GM23248 (cell line): Measurements from ENCODE around the gene PTGES3. TPM values are rescaled to one million over a fixed set of nuclear protein-coding genes. Genes with fewer than 3 reads are reported as not detected.

ENCODE experiments used
- DNase-seq: peaks from one replicate; pipeline ENCODE4 v3.0.0-alpha.2; 2015
- H2AFZ ChIP-seq: fragments of 200-600 bp; sonication (generic); 2 replicates; pipeline ENCODE4 v1.6.1; 2016; ENCODE audit warnings: antibody characterized with exemption
- H3F3A ChIP-seq: fragments of 200-600 bp; sonication (generic); 2 replicates; pipeline ENCODE4 v1.6.1; 2016; ENCODE audit warnings: mild to moderate bottlenecking, antibody characterized with exemption, mixed run types; ENCODE audit not compliant: insufficient read depth
- H3K27ac ChIP-seq: fragments of 200-600 bp; sonication (generic); 2 replicates; pipeline ENCODE4 v1.5.1; 2016; ENCODE audit warnings: mild to moderate bottlenecking
- H3K27me3 ChIP-seq: fragments of 200-600 bp; sonication (generic); replicated peaks from 2 replicates; pipeline ENCODE4 v1.6.1; 2016; ENCODE audit warnings: mild to moderate bottlenecking; ENCODE audit not compliant: insufficient read depth
- H3K36me3 ChIP-seq: fragments of 200-600 bp; sonication (generic); 2 replicates; pipeline ENCODE4 v1.6.1; 2016; ENCODE audit warnings: low read depth, mild to moderate bottlenecking
- H3K4me1 ChIP-seq: fragments of 200-600 bp; sonication (generic); 2 replicates; pipeline ENCODE4 v1.6.1; 2016; ENCODE audit warnings: mild to moderate bottlenecking; ENCODE audit not compliant: insufficient read depth
- H3K4me2 ChIP-seq: fragments of 200-600 bp; sonication (generic); one replicate; pipeline ENCODE4 v1.6.1; 2016; ENCODE audit warnings: mild to moderate bottlenecking; ENCODE audit not compliant: unreplicated experiment
- H3K4me3 ChIP-seq: fragments of 200-600 bp; sonication (generic); 2 replicates; pipeline ENCODE4 v1.5.1; 2016; ENCODE audit warnings: mild to moderate bottlenecking
- H3K79me2 ChIP-seq: fragments of 200-600 bp; sonication (generic); 2 replicates; pipeline ENCODE4 v1.6.1; 2016; ENCODE audit warnings: mild to moderate bottlenecking; ENCODE audit not compliant: insufficient read depth
- H3K9ac ChIP-seq: fragments of 200-600 bp; sonication (generic); 2 replicates; pipeline ENCODE4 v1.6.1; 2016; ENCODE audit warnings: mild to moderate bottlenecking
- H3K9me2 ChIP-seq: fragments of 200-600 bp; sonication (generic); 2 replicates; pipeline ENCODE4 v1.6.1; 2016; ENCODE audit warnings: mixed run types, mild to moderate bottlenecking, moderate library complexity; ENCODE audit not compliant: insufficient read depth
- H3K9me3 ChIP-seq: fragments of 200-600 bp; sonication (generic); one replicate; pipeline ENCODE4 v1.6.1; 2017; ENCODE audit warnings: low read depth
- H4K20me1 ChIP-seq: fragments of 200-600 bp; sonication (generic); 2 replicates; pipeline ENCODE4 v1.6.0; 2016; ENCODE audit not compliant: insufficient read depth
- EZH2 ChIP-seq: fragments of 200-600 bp; sonication (generic); IDR thresholded peaks from 2 replicates; pipeline ENCODE4 v1.6.1; 2018; ENCODE audit warnings: antibody characterized with exemption, mild to moderate bottlenecking; ENCODE audit not compliant: insufficient read depth, poor library complexity, severe bottlenecking
- EZH2phosphoT487 ChIP-seq: fragments of 200-600 bp; sonication (generic); IDR thresholded peaks from 2 replicates; pipeline ENCODE4 v1.6.1; 2018; ENCODE audit warnings: antibody characterized with exemption, moderate library complexity, mild to moderate bottlenecking, low read depth; ENCODE audit not compliant: insufficient read depth
- WGBS, 2 experiments: methylation state at CpG; one replicate each; pipeline ENCODE4 v1.1.6; 2015 to 2017; ENCODE audit warnings: low lambda C conversion rate in 2 of 2, low coverage in 1 of 2; ENCODE audit errors: missing lambda C conversion rate in 2 of 2; 5-methylcytosine and 5-hydroxymethylcytosine counted together
- in situ Hi-C: fragments of 300-500 bp; cut with MboI; formaldehyde crosslinking; loops from 2 replicates; pipeline ENCODE4 v1.15.0; 2020
- polyA plus RNA-seq: library from polyadenylated mRNA; unstranded; fragments of >200 nt; fragmentation: Nextera tagmentation; extraction: Ambion mirVana; gene quantifications from 2 replicates; pipeline ENCODE4 v1.2.1, GENCODE V29; 2016
- total RNA-seq: library from RNA; depleted of rRNA; stranded (reverse); fragments of >200 nt; shearing (Covaris generic); gene quantifications from 2 replicates; pipeline ENCODE4 v1.2.3, GENCODE V29; 2014

Gene PTGES3
- total and polyA plus RNA-seq, 2 experiments from 2014 or later: 79.9 to 237 TPM

- Histone ChIP-seq H3K4me2 (no peak overlapping the region), H3F3A (no peaks in the 10 kb centered on the region)
- in situ Hi-C loops: no loop called here
Observed at GRCh38 chr12:56699020-56699661, 11.1 kb upstream of the PTGES3 start.

DNA sequence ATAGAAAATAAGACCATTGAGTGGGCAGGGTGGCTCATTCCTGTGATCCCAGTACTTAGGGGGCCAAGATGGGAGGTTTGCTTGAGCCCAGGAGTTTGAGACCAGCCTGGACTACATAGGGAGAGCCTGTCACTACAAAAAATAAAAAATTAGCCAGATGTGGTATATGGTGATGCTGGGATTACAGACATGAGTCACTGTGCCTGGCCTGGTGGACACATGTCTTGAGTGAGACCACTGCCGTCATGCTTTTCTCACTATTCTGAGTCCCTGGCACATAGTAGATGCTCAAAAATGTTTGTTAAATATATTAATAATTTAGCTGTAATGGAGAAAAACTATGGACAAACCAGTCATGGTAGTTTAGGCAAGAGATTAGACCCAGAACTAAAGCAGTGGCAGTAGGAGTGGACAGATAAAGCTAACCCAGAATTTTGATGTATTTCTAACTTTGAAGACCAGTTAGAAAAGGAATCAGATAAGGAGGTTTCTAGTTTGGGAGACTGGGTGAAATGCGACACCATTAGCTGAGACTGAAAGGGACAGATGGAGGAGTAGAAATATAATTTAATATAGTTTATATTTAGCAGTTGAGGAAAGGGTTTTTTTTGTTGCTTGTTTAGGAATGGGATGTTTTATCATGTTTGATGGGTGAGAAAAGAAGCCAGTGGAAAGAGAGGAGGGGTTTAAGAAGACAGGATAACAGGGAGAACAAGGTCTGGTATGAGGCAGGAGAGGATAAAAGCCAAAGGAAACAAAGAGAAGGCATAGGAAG, 7.4 kb upstream of the PTGES3 start:
- H3K79me2 ChIP-seq: no peaks in the 10 kb centered on the region
- H3K4me2 ChIP-seq: no peak overlapping the region
- no peak overlapping the region for H2AFZ ChIP-seq
- H3F3A ChIP-seq: no peaks in the 10 kb centered on the region
- H3K9me2 ChIP-seq: no peaks in the 10 kb centered on the region
- no peaks in the 10 kb centered on the region for H4K20me1 ChIP-seq
- no peaks in the 10 kb centered on the region for H3K9me3 ChIP-seq
- no peaks in the 10 kb centered on the region for H3K4me1 ChIP-seq
- TF ChIP-seq EZH2: no peak
- TF ChIP-seq EZH2phosphoT487: no peak
- H3K27me3 ChIP-seq: no peaks in the 10 kb centered on the region
- in situ Hi-C loops: no loop called here
- H3K9ac ChIP-seq: no peak overlapping the region
- no peak overlapping the region for H3K4me3 ChIP-seq
- H3K36me3 ChIP-seq: no peaks in the 10 kb centered on the region
- peak; percentile 43 for DNase-seq
- 0 out of 2 replicates have a peak overlapping the region, but pooled peaks have one; percentile 6 for H3K27ac ChIP-seq
- WGBS, 2 experiments: 59 to 60% methylated on average over 2 of the region's 2 CpGs

More at GRCh38 chr12:56699020-56699661, 11.1 kb upstream of the PTGES3 start:
- H3K9me3 ChIP-seq: no peaks in the 10 kb centered on the region
- H3K27me3 ChIP-seq: no peaks in the 10 kb centered on the region
- no peaks in the 10 kb centered on the region for H3K79me2 ChIP-seq
- no peaks in the 10 kb centered on the region for H3K9me2 ChIP-seq
- H3K27ac ChIP-seq: no peak overlapping the region
- TF ChIP-seq EZH2 (no peak), EZH2phosphoT487 (no peak)
- DNase-seq: no peak
- H3K4me1 ChIP-seq: no peaks in the 10 kb centered on the region
- H3K36me3 ChIP-seq: no peaks in the 10 kb centered on the region
- no peaks in the 10 kb centered on the region for H4K20me1 ChIP-seq
- H2AFZ ChIP-seq: no peak overlapping the region
- 41 to 44% methylated on average over 3 of the region's 3 CpGs for WGBS, 2 experiments
- no peak overlapping the region for H3K9ac ChIP-seq
- H3K4me3 ChIP-seq: no peak overlapping the region

GRCh38 chr12:56694161-56694560, 6.1 kb upstream of the PTGES3 start:
- DNase-seq: no peak
- Histone ChIP-seq H3F3A (peaks cover 1% of the 10 kb centered on the region), H3K9me3 (no peaks in the 10 kb centered on the region), H3K79me2 (no peaks in the 10 kb centered on the region), H3K27me3 (no peaks in the 10 kb centered on the region), H3K9me2 (no peaks in the 10 kb centered on the region), H3K9ac (no peak overlapping the region), H4K20me1 (no peaks in the 10 kb centered on the region), H3K36me3 (no peaks in the 10 kb centered on the region), H2AFZ (no peak overlapping the region), H3K27ac (no peak overlapping the region), H3K4me3 (no peak overlapping the region), H3K4me1 (no peaks in the 10 kb centered on the region), H3K4me2 (no peak overlapping the region)
- WGBS, 2 experiments: 70 to 79% methylated on average over 5 of the region's 5 CpGs
- in situ Hi-C loops: no loop called here
- TF ChIP-seq EZH2phosphoT487: no peak
- TF ChIP-seq EZH2: no peak

DNA sequence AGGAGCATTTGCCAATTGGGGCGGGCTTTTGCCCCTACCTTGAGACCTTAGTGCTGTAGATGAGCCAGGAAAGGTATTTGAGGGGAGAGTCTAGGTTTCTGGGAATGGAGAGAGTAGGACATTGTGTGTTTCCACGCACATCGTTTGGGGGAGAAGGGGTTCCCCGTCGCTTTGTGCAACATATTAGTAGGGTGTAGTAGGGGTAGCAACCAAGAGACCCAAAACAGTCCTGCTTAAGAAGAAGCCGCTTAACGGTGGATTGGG, 694 bp upstream of the PTGES3 start:
- Histone ChIP-seq H4K20me1 (peaks cover 3% of the 10 kb centered on the region; the same call in 1 of the 2 replicates), H3K4me3 (peak overlapping the region; percentile 98), H3K4me1 (peaks cover 14% of the 10 kb centered on the region), H2AFZ (peak overlapping the region; percentile 89), H3K4me2 (peak overlapping the region; percentile 94), H3K36me3 (no peaks in the 10 kb centered on the region), H3K9ac (peak overlapping the region; percentile 97), H3K9me3 (no peaks in the 10 kb centered on the region), H3K27me3 (no peaks in the 10 kb centered on the region), H3K27ac (peak overlapping the region; percentile 97), H3K9me2 (no peaks in the 10 kb centered on the region), H3K79me2 (peaks cover 41% of the 10 kb centered on the region), H3F3A (peaks cover 23% of the 10 kb centered on the region)
- WGBS, 2 experiments: 2 to 6% methylated on average over 7 of the region's 7 CpGs
- in situ Hi-C loops: no loop called here
- TF ChIP-seq EZH2phosphoT487: no peak
- TF ChIP-seq EZH2: no peak
- no peak for DNase-seq
